Measurements from ENCODE around the gene CHFR. TPM values are rescaled to one million over a fixed set of nuclear protein-coding genes. Genes with fewer than 3 reads are reported as not detected.

Gene CHFR
- total and polyA plus RNA-seq, 2 of the 4 experiments (the other 2 are of a cell fraction): 13.4 to 35.3 TPM

DNA sequence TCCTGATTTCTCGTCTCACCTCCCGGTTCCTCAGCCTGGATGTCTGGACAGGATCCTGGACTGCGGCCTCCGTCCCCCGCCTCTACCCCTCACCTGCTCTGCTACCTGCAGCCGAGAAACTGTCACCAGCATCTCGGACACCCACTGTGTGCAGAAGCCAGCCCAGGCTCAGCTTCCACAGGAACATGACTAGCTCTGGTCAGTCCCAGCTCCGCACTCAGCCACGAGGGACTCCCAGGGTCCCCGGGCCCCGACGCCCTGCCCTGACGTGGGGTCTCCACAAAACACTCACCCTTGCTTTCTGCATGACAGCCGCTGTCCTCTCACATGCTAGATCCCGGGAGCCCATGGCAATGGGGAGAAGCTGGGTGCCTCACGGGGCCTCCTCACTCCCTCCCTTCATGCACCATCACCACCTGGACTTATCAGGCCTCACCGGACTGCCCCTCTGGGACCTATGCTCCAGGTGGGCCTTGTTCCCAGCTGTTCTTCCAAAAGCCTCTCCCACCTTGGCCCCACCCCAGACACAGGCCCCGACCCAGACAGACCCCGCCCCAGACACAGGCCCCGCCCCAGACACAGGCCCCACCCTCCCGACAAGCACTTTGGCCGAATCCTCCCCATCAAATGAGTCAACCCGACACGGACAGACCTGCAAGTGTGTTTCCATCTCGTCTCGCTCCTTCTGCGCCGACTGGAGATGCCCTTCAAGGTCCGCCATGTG is 98.9 kb downstream of the CHFR start:
- H4K8ac ChIP-seq (ENCODE audit: low read depth in 2 of 2, low read length in 2 of 2): no peak overlapping the region
- BruUV-seq (replicated peaks): no TSS peak
- no peak overlapping the region for H3K56ac ChIP-seq (ENCODE audit: extremely low read depth, insufficient read depth, low read length)
- TF ChIP-seq CHD1 (IDR thresholded peaks at IDR 0.05; ENCODE audit: low read depth, low read length): no peak
- no peak for TF ChIP-seq POLR2A (IDR thresholded peaks at IDR 0.05; ENCODE audit: low read depth, low read length)
- H3K9me3 ChIP-seq (ENCODE audit: control insufficient read depth, insufficient read depth, low read length): no peaks in the 10 kb centered on the region
- CTCF ChIA-PET: no interaction called here
- no peak overlapping the region for H2BK15ac ChIP-seq (ENCODE audit: low read depth, low read length)
- no peak overlapping the region for H2AK5ac ChIP-seq (ENCODE audit: low read depth, low read length)
- no peak overlapping the region for H2BK120ac ChIP-seq (ENCODE audit: low read depth, low read length)
- H3K4ac ChIP-seq (ENCODE audit: low read depth, low read length): no peak overlapping the region
- no peak overlapping the region for H2AFZ ChIP-seq (replicated peaks; ENCODE audit: low read length, poor library complexity)
- no peak overlapping the region for H2AK9ac ChIP-seq (replicated peaks; ENCODE audit: low read depth, low read length, poor library complexity)
- POLR2A ChIA-PET (ENCODE audit: unreplicated experiment): no interaction called here
- H4K20me1 ChIP-seq (ENCODE audit: insufficient read depth, low read length): peaks cover 63% of the 10 kb centered on the region
- no peak overlapping the region for H3K23ac ChIP-seq (ENCODE audit: low read depth, low read length)
- H3K14ac ChIP-seq (replicated peaks; ENCODE audit: low read depth, low read length): no peak overlapping the region
- peaks cover 73% of the 10 kb centered on the region for H3K36me3 ChIP-seq (ENCODE audit: control insufficient read depth, insufficient read depth, low read length)
- DNase-seq (no peak), ATAC-seq (ENCODE audit: low read depth) (peak; percentile 9; the same call in 1 of the 2 replicates)
- no peak overlapping the region for H3K18ac ChIP-seq (ENCODE audit: low read depth, low read length)
- no peak overlapping the region for H3K9ac ChIP-seq (ENCODE audit: low read depth, low read length)
- dilution Hi-C loops (cut with HindIII; ENCODE audit: low sequenced_read_pairs, unreplicated experiment) (no loop called here), intact Hi-C loops (cut with micrococcal nuclease) (no loop called here), in situ Hi-C loops (cut with MboI; ENCODE audit: low sequenced_read_pairs) (no loop called here)
- no peaks in the 10 kb centered on the region for H3K4me1 ChIP-seq (ENCODE audit: control insufficient read depth, insufficient read depth, low read length)
- H3K79me1 ChIP-seq (ENCODE audit: low read depth in 1 of 2, low read length in 2 of 2): peaks cover 9 to 42% of the 10 kb centered on the region in 2 experiments; a peak in 3 of 4 replicates
- no peak overlapping the region for H3K27ac ChIP-seq (ENCODE audit: insufficient read depth, low read length)
- H2BK20ac ChIP-seq (ENCODE audit: low read depth, low read length): no peak overlapping the region
- 95% methylated on average over 15 of the region's 29 CpGs; no CpG with 5 or more reads in 1 of the 2 experiments for WGBS, 2 experiments (ENCODE audit: extremely low coverage in 2 of 2, insufficient read length in 1 of 2)
- H3K4me2 ChIP-seq (ENCODE audit: low read depth, low read length): no peak overlapping the region
- H3K27me3 ChIP-seq (ENCODE audit: control insufficient read depth, insufficient read depth, low read length): no peaks in the 10 kb centered on the region
- H3K9me1 ChIP-seq (ENCODE audit: insufficient read depth, low read length): peaks cover 5% of the 10 kb centered on the region
- H2BK5ac ChIP-seq (ENCODE audit: low read depth, low read length, poor library complexity, severe bottlenecking): no peak overlapping the region
- no peak overlapping the region for H4K91ac ChIP-seq (ENCODE audit: insufficient read depth, low read depth, low read length)
- no peak overlapping the region for H3K4me3 ChIP-seq (ENCODE audit: insufficient read depth, low read depth, low read length)
- no peak overlapping the region for H4K5ac ChIP-seq (ENCODE audit: low read depth, low read length)
